ENCODE data around the gene WFS1. TPM values are rescaled to one million over a fixed set of nuclear protein-coding genes. Genes with fewer than 3 reads are reported as not detected.

WFS1 gene
- total and polyA plus RNA-seq, 2 of the 13 experiments (the other 11 are each of a cell fraction or from before 2014, with no cell fraction given), result 39.1 to 42.2 TPM

DNA sequence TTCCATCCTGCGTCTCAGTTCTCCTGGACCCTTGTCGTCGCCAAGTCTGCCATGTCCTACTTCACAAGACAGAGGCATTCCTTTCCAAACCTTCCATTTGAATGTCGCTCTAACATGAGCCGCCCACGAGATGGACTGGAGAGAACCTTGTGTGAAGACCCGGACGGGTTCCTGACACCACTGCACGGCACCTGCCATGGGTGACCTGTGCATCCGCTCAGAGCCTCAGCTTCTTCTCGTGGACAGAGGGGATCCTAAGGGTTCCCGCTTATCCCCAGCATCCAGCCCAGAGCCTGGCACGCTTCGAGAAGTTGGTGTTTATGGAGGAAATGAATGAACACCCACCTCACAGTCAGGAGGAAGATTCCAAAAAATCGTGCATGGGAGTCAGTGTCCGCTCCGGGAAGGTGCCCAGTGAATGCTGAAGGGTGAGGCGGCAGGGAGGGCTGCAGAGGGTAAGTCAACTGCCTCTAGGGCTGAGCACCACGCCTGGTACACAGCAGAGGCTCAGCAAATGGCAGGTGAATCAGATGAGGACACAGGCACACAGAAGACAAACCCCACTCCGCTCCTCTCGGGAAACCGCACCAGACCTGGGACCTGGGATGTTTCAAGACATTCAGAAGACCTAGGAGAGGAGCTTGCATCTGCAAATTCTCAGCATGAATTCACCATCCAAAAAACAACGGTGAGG, 52.6 kb downstream of the WFS1 start (continued):
- no peak for TF ChIP-seq TOPORS (CRISPR knock-in tag; IDR thresholded peaks at IDR 0.05)
- no peak for TF ChIP-seq ZNF337 (CRISPR knock-in tag; IDR thresholded peaks at IDR 0.05; ENCODE audit: borderline replicate concordance, low read depth)
- TF ChIP-seq ZNF34 (CRISPR knock-in tag; IDR thresholded peaks at IDR 0.05; ENCODE audit: borderline replicate concordance), result 0 out of 2 replicates have a peak, but pooled peaks have one; percentile 45
- TF ChIP-seq PHF8 (CRISPR knock-in tag; IDR thresholded peaks at IDR 0.05), result 0 out of 2 replicates have a peak, but pooled peaks have one; percentile 4
- TF ChIP-seq PHF5A (CRISPR knock-in tag; IDR thresholded peaks at IDR 0.05; ENCODE audit: low read depth, unreplicated experiment), result peak; percentile 11
- TF ChIP-seq RBFOX2 (IDR thresholded peaks at IDR 0.05; ENCODE audit: low read depth, low read length), result peak; percentile 32; the same call in 1 of the 2 replicates
- TF ChIP-seq, protein P1, sequence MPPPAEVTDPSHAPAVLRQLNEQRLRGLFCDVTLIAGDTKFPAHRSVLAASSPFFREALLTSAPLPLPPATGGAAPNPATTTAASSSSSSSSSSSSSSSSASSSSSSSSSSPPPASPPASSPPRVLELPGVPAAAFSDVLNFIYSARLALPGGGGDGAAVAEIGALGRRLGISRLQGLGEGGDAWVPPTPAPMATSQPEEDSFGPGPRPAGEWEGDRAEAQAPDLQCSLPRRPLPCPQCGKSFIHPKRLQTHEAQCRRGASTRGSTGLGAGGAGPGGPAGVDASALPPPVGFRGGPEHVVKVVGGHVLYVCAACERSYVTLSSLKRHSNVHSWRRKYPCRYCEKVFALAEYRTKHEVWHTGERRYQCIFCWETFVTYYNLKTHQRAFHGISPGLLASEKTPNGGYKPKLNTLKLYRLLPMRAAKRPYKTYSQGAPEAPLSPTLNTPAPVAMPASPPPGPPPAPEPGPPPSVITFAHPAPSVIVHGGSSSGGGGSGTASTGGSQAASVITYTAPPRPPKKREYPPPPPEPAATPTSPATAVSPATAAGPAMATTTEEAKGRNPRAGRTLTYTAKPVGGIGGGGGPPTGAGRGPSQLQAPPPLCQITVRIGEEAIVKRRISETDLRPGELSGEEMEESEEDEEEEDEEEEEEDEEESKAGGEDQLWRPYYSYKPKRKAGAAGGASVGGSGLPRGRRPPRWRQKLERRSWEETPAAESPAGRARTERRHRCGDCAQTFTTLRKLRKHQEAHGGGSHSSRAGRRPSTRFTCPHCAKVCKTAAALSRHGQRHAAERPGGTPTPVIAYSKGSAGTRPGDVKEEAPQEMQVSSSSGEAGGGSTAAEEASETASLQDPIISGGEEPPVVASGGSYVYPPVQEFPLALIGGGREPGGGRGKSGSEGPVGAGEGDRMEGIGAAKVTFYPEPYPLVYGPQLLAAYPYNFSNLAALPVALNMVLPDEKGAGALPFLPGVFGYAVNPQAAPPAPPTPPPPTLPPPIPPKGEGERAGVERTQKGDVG (CRISPR knock-in tag; IDR thresholded peaks at IDR 0.05; ENCODE audit: borderline replicate concordance), result 0 out of 2 replicates have a peak, but pooled peaks have one; percentile 6
- TF ChIP-seq ZNF562 (CRISPR knock-in tag; IDR thresholded peaks at IDR 0.05; ENCODE audit: borderline replicate concordance), result no peak
- peak; percentile 94 for TF ChIP-seq PRPF4 (IDR thresholded peaks at IDR 0.05; ENCODE audit: low read depth, low read length, poor library complexity, severe bottlenecking)
